ENCODE data around the gene ITPK1.

ITPK1 gene

DNA sequence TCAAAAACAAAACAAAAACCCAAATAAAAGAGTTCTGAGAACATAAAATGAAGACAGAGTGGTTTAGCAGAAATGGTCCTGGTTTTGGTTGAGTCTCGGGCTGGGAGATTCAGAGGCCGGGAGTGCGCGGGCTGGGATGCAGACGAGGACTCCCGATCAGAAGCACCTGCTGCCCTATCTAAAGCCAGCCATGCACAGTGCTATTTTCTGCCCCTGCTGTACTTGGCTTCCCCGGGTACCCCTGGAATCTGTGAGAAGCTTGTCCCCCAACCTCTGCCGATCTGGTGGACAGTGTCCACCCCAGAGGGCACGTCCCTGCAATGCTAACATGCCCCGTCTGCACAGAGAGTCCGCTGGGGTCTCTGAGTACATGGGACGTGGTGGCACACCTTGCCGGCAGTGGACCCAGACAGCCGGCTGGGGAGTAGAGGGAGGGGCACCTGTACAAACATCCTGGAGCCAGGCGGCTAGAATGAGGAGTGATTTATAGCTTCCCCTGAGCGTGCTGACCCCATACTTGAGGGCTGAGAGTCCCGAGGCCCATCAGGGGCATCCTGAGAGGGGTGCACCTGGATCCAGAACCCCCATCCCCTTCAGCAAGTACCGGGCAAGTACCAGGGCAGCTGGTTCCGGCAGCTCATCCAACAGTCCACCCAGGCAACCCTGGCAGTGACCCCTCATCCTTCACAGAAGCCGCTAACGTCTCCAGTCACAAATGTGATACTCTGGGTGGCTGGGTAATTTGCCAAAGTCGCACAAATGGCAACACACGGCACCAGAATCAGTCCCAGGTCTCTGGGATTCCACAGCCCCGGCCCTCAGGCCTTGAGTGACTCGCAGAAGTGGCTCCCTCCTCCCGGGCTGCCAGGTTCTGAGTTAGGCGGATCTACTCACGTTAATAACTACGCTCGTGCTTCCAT lies 155.7 kb downstream of the ITPK1 start:
- no peak for TF ChIP-seq CTCF (IDR thresholded peaks at IDR 0.05; ENCODE audit: insufficient read depth, low read depth, low read length, missing control alignments)
- no peak overlapping the region for H3K4me3 ChIP-seq (ENCODE audit: low read depth, low read length)
- DNase-seq (ENCODE audit: low read depth): no peak

DNA sequence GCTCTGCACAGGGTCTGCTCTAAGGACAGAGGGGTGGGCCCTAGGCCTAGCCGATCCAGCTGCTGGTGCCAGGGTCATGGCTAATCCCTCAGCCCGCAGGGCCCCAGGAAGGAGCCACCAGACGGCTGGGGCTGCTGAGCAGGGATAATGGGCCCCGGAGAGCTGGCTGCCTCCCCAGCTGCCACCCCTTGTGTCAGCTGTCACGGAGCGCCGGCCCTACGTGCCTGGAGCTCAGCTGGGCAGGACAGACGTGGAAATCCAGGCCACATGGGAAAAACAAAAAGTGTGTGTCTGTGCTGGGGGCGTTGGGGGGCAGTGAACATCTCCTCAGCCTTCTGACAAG lies 156.6 kb downstream of the ITPK1 start:
- no peak for TF ChIP-seq CTCF (IDR thresholded peaks at IDR 0.05; ENCODE audit: insufficient read depth, low read depth, low read length, missing control alignments)
- DNase-seq (ENCODE audit: low read depth): no peak
- H3K4me3 ChIP-seq (ENCODE audit: low read depth, low read length): no peak overlapping the region

DNA sequence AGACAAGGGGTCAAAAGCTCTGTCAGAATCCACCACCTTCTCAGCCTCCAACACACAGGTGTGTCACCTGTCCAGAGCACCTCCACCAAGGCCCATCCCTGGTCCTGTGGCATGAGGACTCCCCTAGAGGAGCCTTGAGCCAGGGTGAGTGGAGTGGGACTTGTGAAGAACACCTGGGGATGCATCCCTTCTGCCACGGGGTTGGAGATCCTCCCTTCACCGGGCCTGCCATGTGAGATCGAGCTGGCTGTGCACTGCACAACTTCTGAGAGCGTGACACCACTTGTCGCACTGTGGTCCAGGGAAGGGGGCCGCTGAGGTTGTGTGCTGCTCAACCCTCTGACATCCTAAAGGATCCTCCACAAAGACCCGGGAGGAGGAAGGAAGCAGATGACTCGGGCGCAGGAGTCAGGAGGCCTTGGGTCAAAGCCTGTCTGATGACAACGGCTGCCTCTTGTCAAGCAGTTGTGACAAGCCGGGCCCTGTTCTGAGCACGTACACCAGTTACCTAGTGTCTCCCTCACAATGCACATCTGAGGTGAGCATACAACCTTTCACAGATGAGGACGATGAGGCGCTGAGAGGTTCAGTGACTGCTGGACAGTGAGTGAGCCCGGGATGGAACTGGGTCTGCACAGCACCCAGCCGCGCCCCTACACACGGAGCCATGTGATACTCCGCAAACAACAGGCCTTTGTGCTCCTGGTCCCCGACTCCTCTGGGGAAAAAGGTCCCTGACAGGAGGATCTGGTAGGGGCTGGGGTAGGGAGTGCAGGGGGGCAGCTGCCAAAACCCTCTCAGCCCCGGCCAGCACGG lies 157.1 kb downstream of the ITPK1 start:
- DNase-seq (ENCODE audit: low read depth): no peak
- no peak overlapping the region for H3K4me3 ChIP-seq (ENCODE audit: low read depth, low read length)
- TF ChIP-seq CTCF (IDR thresholded peaks at IDR 0.05; ENCODE audit: insufficient read depth, low read depth, low read length, missing control alignments): no peak

GRCh38 chr14:92956961-92957360 lies 158.8 kb downstream of the ITPK1 start:
- no peak for TF ChIP-seq CTCF (IDR thresholded peaks at IDR 0.05; ENCODE audit: insufficient read depth, low read depth, low read length, missing control alignments)
- no peak overlapping the region for H3K4me3 ChIP-seq (ENCODE audit: low read depth, low read length)
- no peak for DNase-seq (ENCODE audit: low read depth)

DNA sequence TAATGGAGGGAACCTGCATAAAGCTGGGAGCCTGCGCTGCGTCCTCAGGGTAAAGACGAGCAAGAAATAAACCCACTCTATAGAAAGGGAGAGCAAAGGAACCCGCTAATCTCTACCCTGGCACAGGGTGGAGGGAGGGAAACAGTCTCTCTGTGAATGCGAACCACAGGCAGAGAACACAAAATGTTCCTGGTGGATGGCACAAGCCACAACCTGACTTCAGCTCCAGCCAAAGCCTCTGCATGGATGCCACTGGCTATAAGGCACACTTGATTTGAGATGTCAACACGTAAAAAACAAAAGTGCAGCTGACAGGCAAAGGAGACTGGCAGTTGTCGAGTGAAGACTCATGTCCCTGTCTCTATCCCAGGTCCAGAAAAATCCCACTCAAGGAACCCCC lies 160.3 kb downstream of the ITPK1 start:
- H3K4me3 ChIP-seq (ENCODE audit: low read depth, low read length): no peak overlapping the region
- TF ChIP-seq CTCF (IDR thresholded peaks at IDR 0.05; ENCODE audit: insufficient read depth, low read depth, low read length, missing control alignments): no peak
- no peak for DNase-seq (ENCODE audit: low read depth)

- DNase-seq (ENCODE audit: low read depth): no peak
- H3K4me3 ChIP-seq (ENCODE audit: low read depth, low read length): no peak overlapping the region
- no peak for TF ChIP-seq CTCF (IDR thresholded peaks at IDR 0.05; ENCODE audit: insufficient read depth, low read depth, low read length, missing control alignments)
Observed at GRCh38 chr14:92954933-92955332, 160.8 kb downstream of the ITPK1 start.

Data from GM12865 (cell line).